ENCODE results near the gene LAPTM4A.
"Not testable (repeated sequence)": the region's sequence is repeated elsewhere in the genome, so short reads cannot be mapped to it uniquely, and the experiment has no call there.

LAPTM4A gene

GRCh38 chr2:20081841-20082240 lies 30.4 kb upstream of the LAPTM4A start:
- TF ChIP-seq CTCF (conservative IDR thresholded peaks at IDR 0.05; ENCODE audit: low read length): no peak
- H3K4me3 ChIP-seq (ENCODE audit: low read length): no peak overlapping the region
- no peak for DNase-seq (ENCODE audit: low read depth)

- no peak overlapping the region for H3K4me3 ChIP-seq (ENCODE audit: low read length)
- DNase-seq (ENCODE audit: low read depth): no peak
Measured at GRCh38 chr2:20080839-20081415, 29.5 kb upstream of the LAPTM4A start.

GRCh38 chr2:20080428-20080827 lies 29.0 kb upstream of the LAPTM4A start:
- no peak overlapping the region for H3K4me3 ChIP-seq (ENCODE audit: low read length)
- no peak for TF ChIP-seq CTCF (conservative IDR thresholded peaks at IDR 0.05; ENCODE audit: low read length)
- no peak for DNase-seq (ENCODE audit: low read depth)

More at GRCh38 chr2:20080839-20081415, 29.5 kb upstream of the LAPTM4A start:
- TF ChIP-seq CTCF (conservative IDR thresholded peaks at IDR 0.05; ENCODE audit: low read length): no peak

GRCh38 chr2:20079546-20080115 lies 28.2 kb upstream of the LAPTM4A start:
- no peak for TF ChIP-seq CTCF (conservative IDR thresholded peaks at IDR 0.05; ENCODE audit: low read length)
- H3K4me3 ChIP-seq (ENCODE audit: low read length): no peak overlapping the region
- DNase-seq (ENCODE audit: low read depth): no peak

- no peak for DNase-seq (ENCODE audit: low read depth)
- TF ChIP-seq CTCF (conservative IDR thresholded peaks at IDR 0.05; ENCODE audit: low read length): no peak
- no peak overlapping the region for H3K4me3 ChIP-seq (ENCODE audit: low read length)
Measured at GRCh38 chr2:20077411-20077940, 26.0 kb upstream of the LAPTM4A start.

GRCh38 chr2:20076757-20077156 lies 25.3 kb upstream of the LAPTM4A start:
- H3K4me3 ChIP-seq (ENCODE audit: low read length): no peak overlapping the region
- no peak for DNase-seq (ENCODE audit: low read depth)
- no peak for TF ChIP-seq CTCF (conservative IDR thresholded peaks at IDR 0.05; ENCODE audit: low read length)

GRCh38 chr2:20074901-20075300 lies 23.5 kb upstream of the LAPTM4A start:
- no peak for DNase-seq (ENCODE audit: low read depth)
- no peak overlapping the region for H3K4me3 ChIP-seq (ENCODE audit: low read length)
- no peak for TF ChIP-seq CTCF (conservative IDR thresholded peaks at IDR 0.05; ENCODE audit: low read length)

- not testable (repeated sequence) for DNase-seq (ENCODE audit: low read depth)
Measured at GRCh38 chr2:20074046-20074648, 22.7 kb upstream of the LAPTM4A start.

More at GRCh38 chr2:20074046-20074648, 22.7 kb upstream of the LAPTM4A start:
- H3K4me3 ChIP-seq (ENCODE audit: low read length): not testable (repeated sequence)
